Measurements from ENCODE around the gene ACO1. TPM values are rescaled to one million over a fixed set of nuclear protein-coding genes. Genes with fewer than 3 reads are reported as not detected.

Gene ACO1
- total RNA-seq, 1 donor from 2014 or later, result 30.6 TPM

GRCh38 chr9:32404856-32405255, 20.4 kb downstream of the ACO1 start:
- H3K9me3 Mint-ChIP-seq (ENCODE audit: unreplicated experiment), result no peaks in the 10 kb centered on the region
- peaks cover 16% of the 10 kb centered on the region for H3K36me3 Mint-ChIP-seq (ENCODE audit: low read depth, unreplicated experiment)
- no peak overlapping the region for H3K27ac Mint-ChIP-seq (ENCODE audit: unreplicated experiment)
- no peak for DNase-seq (ENCODE audit: low spot score)
- peaks cover 3% of the 10 kb centered on the region for H3K27me3 Mint-ChIP-seq (ENCODE audit: unreplicated experiment)
- H3K4me3 Mint-ChIP-seq (ENCODE audit: unreplicated experiment), result no peak overlapping the region
- TF ChIP-seq CTCF (IDR thresholded peaks at IDR 0.05; ENCODE audit: unreplicated experiment), result no peak
- no peaks in the 10 kb centered on the region for H3K4me1 Mint-ChIP-seq (ENCODE audit: unreplicated experiment)

GRCh38 chr9:32405506-32405905, 21.1 kb downstream of the ACO1 start:
- peak overlapping the region; percentile 66 for H3K4me3 Mint-ChIP-seq (ENCODE audit: unreplicated experiment)

GRCh38 chr9:32406046-32406445, 21.6 kb downstream of the ACO1 start:
- no peak for TF ChIP-seq CTCF (IDR thresholded peaks at IDR 0.05; ENCODE audit: unreplicated experiment)
- Mint-ChIP-seq H3K4me3 (ENCODE audit: unreplicated experiment) (no peak overlapping the region), H3K9me3 (ENCODE audit: unreplicated experiment) (no peaks in the 10 kb centered on the region), H3K27ac (ENCODE audit: unreplicated experiment) (no peak overlapping the region), H3K36me3 (ENCODE audit: low read depth, unreplicated experiment) (peaks cover 16% of the 10 kb centered on the region), H3K4me1 (ENCODE audit: unreplicated experiment) (no peaks in the 10 kb centered on the region), H3K27me3 (ENCODE audit: unreplicated experiment) (peaks cover 3% of the 10 kb centered on the region)
- DNase-seq (ENCODE audit: low spot score), result no peak

More at GRCh38 chr9:32405506-32405905, 21.1 kb downstream of the ACO1 start:
- H3K27ac Mint-ChIP-seq (ENCODE audit: unreplicated experiment), result no peak overlapping the region
- H3K9me3 Mint-ChIP-seq (ENCODE audit: unreplicated experiment), result no peaks in the 10 kb centered on the region
- peaks cover 16% of the 10 kb centered on the region for H3K36me3 Mint-ChIP-seq (ENCODE audit: low read depth, unreplicated experiment)
- peaks cover 3% of the 10 kb centered on the region for H3K27me3 Mint-ChIP-seq (ENCODE audit: unreplicated experiment)
- no peak for TF ChIP-seq CTCF (IDR thresholded peaks at IDR 0.05; ENCODE audit: unreplicated experiment)
- H3K4me1 Mint-ChIP-seq (ENCODE audit: unreplicated experiment), result no peaks in the 10 kb centered on the region
- no peak for DNase-seq (ENCODE audit: low spot score)

- TF ChIP-seq CTCF (IDR thresholded peaks at IDR 0.05; ENCODE audit: unreplicated experiment), result no peak
- H3K9me3 Mint-ChIP-seq (ENCODE audit: unreplicated experiment), result no peaks in the 10 kb centered on the region
- no peak overlapping the region for H3K4me3 Mint-ChIP-seq (ENCODE audit: unreplicated experiment)
These were observed 27.3 kb downstream of the ACO1 start for GRCh38 chr9:32411753-32412152.

GRCh38 chr9:32412440-32412839, 28.0 kb downstream of the ACO1 start:
- TF ChIP-seq CTCF (IDR thresholded peaks at IDR 0.05; ENCODE audit: unreplicated experiment), result no peak
- Mint-ChIP-seq H3K4me1 (ENCODE audit: unreplicated experiment) (no peaks in the 10 kb centered on the region), H3K27ac (ENCODE audit: unreplicated experiment) (no peak overlapping the region), H3K4me3 (ENCODE audit: unreplicated experiment) (no peak overlapping the region), H3K36me3 (ENCODE audit: low read depth, unreplicated experiment) (peaks cover 9% of the 10 kb centered on the region), H3K27me3 (ENCODE audit: unreplicated experiment) (no peaks in the 10 kb centered on the region), H3K9me3 (ENCODE audit: unreplicated experiment) (no peaks in the 10 kb centered on the region)
- no peak for DNase-seq (ENCODE audit: low spot score)

More at GRCh38 chr9:32411753-32412152, 27.3 kb downstream of the ACO1 start:
- DNase-seq (ENCODE audit: low spot score), result no peak
- Mint-ChIP-seq H3K27ac (ENCODE audit: unreplicated experiment) (no peak overlapping the region), H3K27me3 (ENCODE audit: unreplicated experiment) (no peaks in the 10 kb centered on the region), H3K36me3 (ENCODE audit: low read depth, unreplicated experiment) (peaks cover 13% of the 10 kb centered on the region), H3K4me1 (ENCODE audit: unreplicated experiment) (no peaks in the 10 kb centered on the region)
